Ishikawa (cell line): ENCODE data around the gene SLC6A18.

Experiments used
- CEBPB ChIP-seq: IDR thresholded peaks from 2 replicates; pipeline ENCODE4 v1.6.1; 2012
- EGR1 ChIP-seq: IDR thresholded peaks from 2 replicates; pipeline ENCODE4 v1.6.1; 2012
- EP300 ChIP-seq: IDR thresholded peaks from 2 replicates; pipeline ENCODE4 v1.6.1; 2012; ENCODE audit warnings: borderline replicate concordance
- NFIC ChIP-seq: IDR thresholded peaks from 2 replicates; pipeline ENCODE4 v1.6.1; 2012
- RAD21 ChIP-seq: IDR thresholded peaks from 2 replicates; pipeline ENCODE4 v1.6.1; 2012; ENCODE audit warnings: low read depth
- YY1 ChIP-seq: IDR thresholded peaks from 2 replicates; pipeline ENCODE4 v1.6.1; 2012; ENCODE audit warnings: low read depth
- ZBTB7A ChIP-seq: IDR thresholded peaks from 2 replicates; pipeline ENCODE4 v1.6.1; 2012; ENCODE audit warnings: low read depth
- TF ChIP-seq, protein P1 (sequence below): IDR thresholded peaks from 2 replicates; pipeline ENCODE4 v1.6.1; 2012
- TF ChIP-seq, protein P2 (sequence below): IDR thresholded peaks from 2 replicates; pipeline ENCODE4 v1.6.1; 2012; ENCODE audit warnings: low read depth, mild to moderate bottlenecking

DNA sequence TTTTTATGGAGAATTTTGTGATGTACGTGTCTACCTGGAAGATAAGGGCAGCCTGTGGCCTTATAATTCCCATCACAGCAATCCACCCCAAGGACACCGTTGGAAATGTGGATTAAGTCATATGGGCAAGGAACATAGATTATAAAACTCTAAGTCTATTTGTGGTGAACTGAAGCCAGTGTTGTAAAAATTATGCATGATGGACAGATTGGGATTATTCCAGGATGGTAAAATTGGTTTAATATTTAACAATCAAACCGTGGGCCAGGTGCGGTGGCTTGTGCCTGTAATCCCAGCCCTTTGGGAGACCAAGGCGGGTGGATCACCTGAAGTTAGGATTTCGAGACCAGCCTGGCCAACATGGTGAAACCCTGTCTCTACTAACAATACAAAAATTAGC is 36.7 kb upstream of the SLC6A18 start:
- no peak for TF ChIP-seq YY1
- TF ChIP-seq ZBTB7A: no peak
- TF ChIP-seq, protein P1, sequence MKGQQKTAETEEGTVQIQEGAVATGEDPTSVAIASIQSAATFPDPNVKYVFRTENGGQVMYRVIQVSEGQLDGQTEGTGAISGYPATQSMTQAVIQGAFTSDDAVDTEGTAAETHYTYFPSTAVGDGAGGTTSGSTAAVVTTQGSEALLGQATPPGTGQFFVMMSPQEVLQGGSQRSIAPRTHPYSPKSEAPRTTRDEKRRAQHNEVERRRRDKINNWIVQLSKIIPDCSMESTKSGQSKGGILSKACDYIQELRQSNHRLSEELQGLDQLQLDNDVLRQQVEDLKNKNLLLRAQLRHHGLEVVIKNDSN: no peak
- no peak for TF ChIP-seq CEBPB
- TF ChIP-seq RAD21: no peak
- TF ChIP-seq, protein P2, sequence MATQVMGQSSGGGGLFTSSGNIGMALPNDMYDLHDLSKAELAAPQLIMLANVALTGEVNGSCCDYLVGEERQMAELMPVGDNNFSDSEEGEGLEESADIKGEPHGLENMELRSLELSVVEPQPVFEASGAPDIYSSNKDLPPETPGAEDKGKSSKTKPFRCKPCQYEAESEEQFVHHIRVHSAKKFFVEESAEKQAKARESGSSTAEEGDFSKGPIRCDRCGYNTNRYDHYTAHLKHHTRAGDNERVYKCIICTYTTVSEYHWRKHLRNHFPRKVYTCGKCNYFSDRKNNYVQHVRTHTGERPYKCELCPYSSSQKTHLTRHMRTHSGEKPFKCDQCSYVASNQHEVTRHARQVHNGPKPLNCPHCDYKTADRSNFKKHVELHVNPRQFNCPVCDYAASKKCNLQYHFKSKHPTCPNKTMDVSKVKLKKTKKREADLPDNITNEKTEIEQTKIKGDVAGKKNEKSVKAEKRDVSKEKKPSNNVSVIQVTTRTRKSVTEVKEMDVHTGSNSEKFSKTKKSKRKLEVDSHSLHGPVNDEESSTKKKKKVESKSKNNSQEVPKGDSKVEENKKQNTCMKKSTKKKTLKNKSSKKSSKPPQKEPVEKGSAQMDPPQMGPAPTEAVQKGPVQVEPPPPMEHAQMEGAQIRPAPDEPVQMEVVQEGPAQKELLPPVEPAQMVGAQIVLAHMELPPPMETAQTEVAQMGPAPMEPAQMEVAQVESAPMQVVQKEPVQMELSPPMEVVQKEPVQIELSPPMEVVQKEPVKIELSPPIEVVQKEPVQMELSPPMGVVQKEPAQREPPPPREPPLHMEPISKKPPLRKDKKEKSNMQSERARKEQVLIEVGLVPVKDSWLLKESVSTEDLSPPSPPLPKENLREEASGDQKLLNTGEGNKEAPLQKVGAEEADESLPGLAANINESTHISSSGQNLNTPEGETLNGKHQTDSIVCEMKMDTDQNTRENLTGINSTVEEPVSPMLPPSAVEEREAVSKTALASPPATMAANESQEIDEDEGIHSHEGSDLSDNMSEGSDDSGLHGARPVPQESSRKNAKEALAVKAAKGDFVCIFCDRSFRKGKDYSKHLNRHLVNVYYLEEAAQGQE: no peak
- no peak for TF ChIP-seq EP300
- no peak for TF ChIP-seq NFIC
- TF ChIP-seq EGR1: no peak
